Measurements from ENCODE around the gene ASB15. TPM values are rescaled to one million over a fixed set of nuclear protein-coding genes. Genes with fewer than 3 reads are reported as not detected.

Gene ASB15
- total and polyA plus RNA-seq, 10 donors = 0.03 TPM; not detected in 9

- intact Hi-C loops (cut with DNase I; ENCODE audit: low total_unique reads) = no loop called here
- Histone ChIP-seq H3K9me3 (peaks cover 0 to 4% (median 0%) of the 10 kb centered on the region in 8 donors), H3K36me3 (peaks cover 0 to 35% (median 0%) of the 10 kb centered on the region in 6 donors), H3K4me1 (peaks cover 6 to 57% (median 39%) of the 10 kb centered on the region in 6 donors), H3K27ac (peak overlapping the region; percentile 63 to 90 (median 85)), H3K27me3 (replicated peaks in 1 of 7) (no peaks in the 10 kb centered on the region), H3K4me3 (peak overlapping the region; percentile 69 to 91 (median 83))
- 3 to 7% (median 4%) methylated on average over 12 of the region's 12 CpGs for WGBS, 5 donors
- no peak for DNase-seq
- TF ChIP-seq POLR2A (IDR thresholded peaks at IDR 0.05) (no peak), POLR2AphosphoS5 (IDR thresholded peaks at IDR 0.05) (no peak)
- TF ChIP-seq, protein P1, sequence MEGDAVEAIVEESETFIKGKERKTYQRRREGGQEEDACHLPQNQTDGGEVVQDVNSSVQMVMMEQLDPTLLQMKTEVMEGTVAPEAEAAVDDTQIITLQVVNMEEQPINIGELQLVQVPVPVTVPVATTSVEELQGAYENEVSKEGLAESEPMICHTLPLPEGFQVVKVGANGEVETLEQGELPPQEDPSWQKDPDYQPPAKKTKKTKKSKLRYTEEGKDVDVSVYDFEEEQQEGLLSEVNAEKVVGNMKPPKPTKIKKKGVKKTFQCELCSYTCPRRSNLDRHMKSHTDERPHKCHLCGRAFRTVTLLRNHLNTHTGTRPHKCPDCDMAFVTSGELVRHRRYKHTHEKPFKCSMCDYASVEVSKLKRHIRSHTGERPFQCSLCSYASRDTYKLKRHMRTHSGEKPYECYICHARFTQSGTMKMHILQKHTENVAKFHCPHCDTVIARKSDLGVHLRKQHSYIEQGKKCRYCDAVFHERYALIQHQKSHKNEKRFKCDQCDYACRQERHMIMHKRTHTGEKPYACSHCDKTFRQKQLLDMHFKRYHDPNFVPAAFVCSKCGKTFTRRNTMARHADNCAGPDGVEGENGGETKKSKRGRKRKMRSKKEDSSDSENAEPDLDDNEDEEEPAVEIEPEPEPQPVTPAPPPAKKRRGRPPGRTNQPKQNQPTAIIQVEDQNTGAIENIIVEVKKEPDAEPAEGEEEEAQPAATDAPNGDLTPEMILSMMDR (IDR thresholded peaks at IDR 0.05 in 8 of 11, conservative IDR thresholded peaks at IDR 0.05 in 3 of 11) = no peak
These were observed 44.6 kb upstream of the ASB15 start for GRCh38 chr7:123557016-123557397.

GRCh38 chr7:123557398-123558288, 44.0 kb upstream of the ASB15 start, which contains the start of gene NDUFA5:
Gene NDUFA5 (minus strand): TSS chr7:123557818. CDS start chr7:123557795, 23 bp downstream.
- Histone ChIP-seq H3K4me1 (peaks cover 6 to 56% (median 39%) of the 10 kb centered on the region in 6 donors), H3K9me3 (no peaks in the 10 kb centered on the region), H3K4me3 (peak within 1 kb of the TSS; percentile 69 to 91 (median 83)), H3K36me3 (peaks cover 0 to 29% (median 0%) of the 10 kb centered on the region in 6 donors), H3K27me3 (replicated peaks in 1 of 7) (no peaks in the 10 kb centered on the region), H3K27ac (peak within 1 kb of the TSS; percentile 66 to 90 (median 85))
- intact Hi-C loops (cut with DNase I; ENCODE audit: low total_unique reads) = no loop called here
- DNase-seq = peak; percentile 96
- TF ChIP-seq, protein P1 (IDR thresholded peaks at IDR 0.05 in 8 of 11, conservative IDR thresholded peaks at IDR 0.05 in 3 of 11) = no peak
- TF ChIP-seq POLR2AphosphoS5 (IDR thresholded peaks at IDR 0.05) (peak; percentile 68 to 92 (median 89)), POLR2A (IDR thresholded peaks at IDR 0.05) (no peak)
- WGBS, 5 donors = 0 to 2% (median 1%) methylated on average over 39 to 40 of the region's 40 CpGs

DNA sequence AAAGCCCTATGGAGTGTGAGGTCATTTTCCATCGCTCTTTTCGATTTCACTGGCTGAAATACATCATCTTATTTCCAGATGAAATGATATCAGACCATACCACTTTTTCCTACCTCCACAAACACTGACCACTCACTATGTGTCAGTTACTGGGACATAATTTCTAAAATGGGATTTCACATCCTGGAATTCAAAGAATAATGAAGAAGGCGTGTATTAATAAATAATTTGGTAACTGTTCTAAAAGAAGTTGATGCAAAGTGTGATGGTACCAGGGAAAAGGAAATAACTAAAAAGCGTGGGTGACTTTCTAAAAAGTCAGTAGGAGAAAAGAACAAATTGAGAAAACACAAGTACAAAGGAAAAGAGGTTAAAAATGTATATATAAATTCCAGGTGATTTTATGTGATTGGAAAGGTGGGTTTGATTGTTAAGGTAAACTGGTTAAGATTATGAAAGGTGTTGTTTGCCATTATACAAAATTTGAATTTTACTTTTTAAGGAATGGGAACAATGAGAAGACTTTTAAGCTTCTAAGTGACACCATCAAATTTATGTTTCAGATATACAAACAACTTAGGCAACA, 43.2 kb upstream of the ASB15 start:
- TF ChIP-seq POLR2A (IDR thresholded peaks at IDR 0.05) = no peak
- TF ChIP-seq POLR2AphosphoS5 (IDR thresholded peaks at IDR 0.05) = no peak
- TF ChIP-seq, protein P1 (IDR thresholded peaks at IDR 0.05 in 8 of 11, conservative IDR thresholded peaks at IDR 0.05 in 3 of 11) = no peak
- DNase-seq = no peak
- Histone ChIP-seq H3K27me3 (replicated peaks in 1 of 7) (no peaks in the 10 kb centered on the region), H3K4me1 (peaks cover 6 to 48% (median 36%) of the 10 kb centered on the region in 6 donors), H3K4me3 (peak overlapping the region; percentile 69 to 91 (median 83)), H3K36me3 (peaks cover 0 to 21% (median 0%) of the 10 kb centered on the region in 6 donors), H3K27ac (peak overlapping the region; percentile 66 to 90 (median 85)), H3K9me3 (no peaks in the 10 kb centered on the region)
- WGBS, 5 donors = 65 to 73% (median 69%) methylated on average over 4 of the region's 4 CpGs
- intact Hi-C loops (cut with DNase I; ENCODE audit: low total_unique reads) = no loop called here

- no peaks in the 10 kb centered on the region for H3K9me3 ChIP-seq
- peaks cover 0 to 11% (median 3%) of the 10 kb centered on the region in 6 donors for H3K4me1 ChIP-seq
- H3K27ac ChIP-seq = no peak overlapping the region
- H3K27me3 ChIP-seq (replicated peaks in 1 of 7) = no peaks in the 10 kb centered on the region
- no peak for DNase-seq
- no peaks in the 10 kb centered on the region for H3K36me3 ChIP-seq
- TF ChIP-seq, protein P1 (IDR thresholded peaks at IDR 0.05 in 8 of 11, conservative IDR thresholded peaks at IDR 0.05 in 3 of 11) = no peak
- TF ChIP-seq POLR2AphosphoS5 (IDR thresholded peaks at IDR 0.05) (no peak), POLR2A (IDR thresholded peaks at IDR 0.05) (no peak)
- intact Hi-C loops (cut with DNase I; ENCODE audit: low total_unique reads) = no loop called here
- H3K4me3 ChIP-seq = no peak overlapping the region
These were observed 39.5 kb upstream of the ASB15 start for GRCh38 chr7:123562121-123562520.

Measured in spleen (tissue), 11 donors.